Aorta (tissue), 5 donors: ENCODE results near the gene EID1. TPM values are rescaled to one million over a fixed set of nuclear protein-coding genes. Genes with fewer than 3 reads are reported as not detected.

Experiments used
- ATAC-seq: fragments of 200-7000 bp; cut with Tn5 transposase; one replicate; pipeline ENCODE4 v1.9.1; 2022; ENCODE audit warnings: moderate library complexity; ENCODE audit not compliant: low FRiP score
- DNase-seq, 2 donors: peaks; one replicate each; pipeline ENCODE4 v3.0.0-alpha.2; 2020
- H3K27ac ChIP-seq, 2 donors: one replicate each; pipeline ENCODE4 v1.5.1; 2013; ENCODE audit warnings: low read length in 2 of 2, mild to moderate bottlenecking in 2 of 2, moderate library complexity in 2 of 2, control low read depth in 1 of 2, inconsistent platforms in 1 of 2, low read depth in 1 of 2
- H3K27me3 ChIP-seq, 2 donors: one replicate each; pipeline ENCODE4 v1.6.1; 2013; ENCODE audit warnings: control low read depth in 1 of 2, low read length in 1 of 2, mild to moderate bottlenecking in 1 of 2, moderate library complexity in 1 of 2; ENCODE audit not compliant: insufficient read depth in 2 of 2, control insufficient read depth in 1 of 2
- H3K36me3 ChIP-seq, 2 donors: one replicate each; pipeline ENCODE4 v1.6.1; 2013; ENCODE audit warnings: control low read depth in 1 of 2, low read length in 1 of 2, mild to moderate bottlenecking in 1 of 2; ENCODE audit not compliant: insufficient read depth in 2 of 2, control insufficient read depth in 1 of 2
- H3K4me1 ChIP-seq, 2 donors: one replicate each; pipeline ENCODE4 v1.6.1; 2013; ENCODE audit warnings: low read length in 2 of 2, control low read depth in 1 of 2, mild to moderate bottlenecking in 1 of 2, moderate library complexity in 1 of 2; ENCODE audit not compliant: insufficient read depth in 2 of 2, control insufficient read depth in 1 of 2
- H3K4me3 ChIP-seq, 2 donors: one replicate each; pipeline ENCODE4 v1.5.1; 2013; ENCODE audit warnings: low read length in 2 of 2, control low read depth in 1 of 2, mild to moderate bottlenecking in 1 of 2
- H3K9me3 ChIP-seq: one replicate; pipeline ENCODE4 v1.6.1; 2013; ENCODE audit warnings: mild to moderate bottlenecking, low read length; ENCODE audit not compliant: control insufficient read depth
- WGBS, 2 donors: extraction: QIAGEN DNeasy Blood & Tissue Kit; methylation state at CpG; one replicate each; pipeline ENCODE4 v1.1.7; 2013; 5-methylcytosine and 5-hydroxymethylcytosine counted together
- intact Hi-C, 2 donors: fragments of 100-400 bp; cut with DNase I; formaldehyde crosslinking; loops; one replicate each; pipeline versions ENCODE4 v1.14.2 to v1.15.0; 2022
- long read RNA-seq, 2 donors: library from polyadenylated mRNA; unstranded; transcript quantifications; one replicate each; pipeline ENCODE4 v2.0.0, GENCODE V29; 2020 to 2021
- polyA plus RNA-seq, 2 donors: library from polyadenylated mRNA; stranded (reverse); fragments of 200-250 nt; gene quantifications; one replicate each; pipeline ENCODE4 v1.2.3, GENCODE V29; 2013
- total RNA-seq, 2 donors: library from RNA; stranded (reverse); fragmentation: NEBNext Ultra II Directional; extraction: Animal tissue kit (Norgen Biotek cat#: 25700); gene quantifications; one replicate each; pipeline ENCODE4 v1.2.1, GENCODE V29; 2021
- donor health status: healthy with polysubstance abuse.
- donor health status: Bipolar disorder and iron deficiency.
- donor health status: DM: no; HTN: no; CAD: no.
- donor health status: DM: no; HTN: no; CAD: no.
- donor health status: DM: yes; HTN: yes; CAD: no.

The EID1 gene
- 100 to 1,000 TPM; 152 to 169 TPM for total RNA-seq
- 100 to 1,000 TPM; 245 to 333 TPM for polyA plus RNA-seq
- long read RNA-seq, donor 1, transcript EID1-201 (1 exons, 2,298 nt): major isoform, 787 of 787 reads
- long read RNA-seq, donor 1, partial matches to known transcripts: 0 of 787 reads
- long read RNA-seq, donor 1, other reads (novel, unspliced or antisense): 0 of 787 reads
- long read RNA-seq, donor 2, transcript EID1-201 (1 exons, 2,298 nt): major isoform, 244 of 244 reads
- long read RNA-seq, donor 2, partial matches to known transcripts: 0 of 244 reads
- long read RNA-seq, donor 2, other reads (novel, unspliced or antisense): 0 of 244 reads

- intact Hi-C loops: loop anchor here (5.0 to 10.0 kb wide), 3 partner anchors 84 to 167 kb away; partner anchors contain the start of genes SHC4 (in 2 of the 2) and SECISBP2L (in 1 of the 2)
- no peaks in the 10 kb centered on the region for H3K27me3 ChIP-seq
- 0% methylated on average over 57 to 58 of the region's 58 CpGs for WGBS, 2 donors
- H3K4me3 ChIP-seq: peak within 1 kb of the TSS; percentile 50 to 69
- peak; percentile 100 for ATAC-seq
- no peaks in the 10 kb centered on the region for H3K9me3 ChIP-seq
- DNase-seq: peak; percentile 94 to 96
- H3K27ac ChIP-seq: peak within 1 kb of the TSS in 1 of 2 donors; percentile 79
- peaks cover 0 to 5% of the 10 kb centered on the region in 2 donors for H3K4me1 ChIP-seq
- no peaks in the 10 kb centered on the region for H3K36me3 ChIP-seq
These were observed at the start of gene EID1 for GRCh38 chr15:48877630-48878595. Gene EID1, plus strand, starts transcription at chr15:48878134. Its CDS starts 43 bp downstream, at chr15:48878177.

DNA sequence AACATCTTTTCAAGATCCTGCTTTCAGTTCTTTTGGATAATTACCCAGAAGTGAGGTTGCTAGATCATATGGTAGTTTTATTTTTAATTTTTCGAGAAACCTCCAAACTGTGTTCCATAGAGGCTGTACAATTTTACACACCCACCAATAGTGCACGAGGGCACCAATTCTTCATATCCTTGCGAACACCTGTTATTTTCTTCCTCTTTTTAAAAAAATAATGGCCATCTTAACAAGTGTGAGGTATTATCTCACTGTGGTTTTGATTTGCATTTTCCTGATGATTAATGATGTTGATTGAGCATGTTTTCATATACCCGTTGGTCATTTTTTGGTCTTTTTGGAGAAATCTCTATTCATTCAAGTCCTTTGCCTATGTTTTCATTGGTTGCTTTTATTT is 49.5 kb upstream of the EID1 start:
- H3K4me3 ChIP-seq: no peak overlapping the region
- no peaks in the 10 kb centered on the region for H3K27me3 ChIP-seq
- intact Hi-C loops: no loop called here
- H3K4me1 ChIP-seq: no peaks in the 10 kb centered on the region
- no peak for ATAC-seq
- 85 to 86% methylated on average over 4 of the region's 4 CpGs for WGBS, 2 donors
- peaks cover 4% of the 10 kb centered on the region for H3K9me3 ChIP-seq
- peaks cover 2 to 6% of the 10 kb centered on the region in 2 donors for H3K36me3 ChIP-seq
- no peak for DNase-seq
- H3K27ac ChIP-seq: no peak overlapping the region

- intact Hi-C loops: no loop called here
- H3K36me3 ChIP-seq: peaks cover 2 to 10% of the 10 kb centered on the region in 2 donors
- H3K9me3 ChIP-seq: peaks cover 4% of the 10 kb centered on the region
- DNase-seq: no peak
- no peak overlapping the region for H3K27ac ChIP-seq
- no peak for ATAC-seq
- no peak overlapping the region for H3K4me3 ChIP-seq
- H3K4me1 ChIP-seq: no peaks in the 10 kb centered on the region
- no peaks in the 10 kb centered on the region for H3K27me3 ChIP-seq
These were observed 49.0 kb upstream of the EID1 start for GRCh38 chr15:48828906-48829305.

DNA sequence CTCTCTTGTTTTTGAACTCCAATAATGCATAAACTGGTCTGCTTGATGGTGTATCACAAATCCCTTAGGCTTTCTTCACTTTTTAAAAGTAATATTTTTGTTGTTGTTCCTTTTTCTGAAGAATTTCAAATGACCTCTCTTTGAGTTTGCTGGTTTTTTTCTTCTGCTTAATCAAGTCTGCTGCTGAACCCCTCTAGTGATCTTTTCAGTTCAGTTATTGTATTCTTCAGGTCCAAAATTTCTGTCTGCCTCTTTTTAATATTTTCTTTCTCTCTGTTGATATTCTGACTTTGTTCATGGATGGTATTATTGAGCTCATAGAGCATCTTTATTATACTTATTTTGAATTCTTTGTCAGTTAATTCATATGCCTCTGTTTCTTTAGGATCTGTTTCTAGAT is 45.3 kb upstream of the EID1 start:
- no peak for DNase-seq
- no peak overlapping the region for H3K4me3 ChIP-seq
- H3K27me3 ChIP-seq: no peaks in the 10 kb centered on the region
- peaks cover 4% of the 10 kb centered on the region for H3K9me3 ChIP-seq
- H3K36me3 ChIP-seq: peaks cover 6 to 8% of the 10 kb centered on the region in 2 donors
- no peak overlapping the region for H3K27ac ChIP-seq
- intact Hi-C loops: no loop called here
- H3K4me1 ChIP-seq: no peaks in the 10 kb centered on the region
- no peak for ATAC-seq

DNA sequence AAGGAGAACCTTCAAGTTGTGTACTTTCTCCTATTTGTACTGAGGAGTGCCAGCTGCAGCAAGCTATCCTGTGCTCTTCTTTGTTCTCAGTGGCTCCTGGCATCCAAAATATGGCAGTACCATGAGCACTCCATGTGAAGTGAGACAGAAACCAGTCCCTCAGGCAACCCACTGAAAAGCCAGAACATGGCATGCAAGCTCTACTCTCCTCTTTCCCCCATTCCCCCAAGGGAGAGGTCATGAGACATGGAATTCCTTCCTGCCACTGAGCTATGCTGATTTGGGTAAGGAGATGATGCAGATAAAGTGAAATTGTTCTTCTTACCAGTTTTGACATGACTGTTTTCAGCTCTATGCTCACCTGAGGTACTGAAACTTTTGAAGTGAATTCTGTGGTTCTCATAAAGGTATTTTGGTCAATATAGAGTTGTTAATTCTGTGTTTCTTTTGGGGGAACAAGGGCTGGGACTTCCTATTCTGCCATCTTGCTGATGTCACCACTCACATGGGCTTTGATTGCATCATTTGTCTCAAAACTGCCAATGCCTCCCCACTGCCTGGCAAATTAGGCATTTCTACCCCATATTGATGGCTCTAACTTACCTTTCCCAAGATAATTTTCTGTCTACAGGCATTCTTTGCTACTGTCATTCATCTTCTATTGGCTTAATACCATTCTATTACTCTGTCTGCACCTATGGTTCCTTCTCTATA is 44.3 kb upstream of the EID1 start:
- Histone ChIP-seq H3K27ac (no peak overlapping the region), H3K4me3 (no peak overlapping the region), H3K36me3 (peaks cover 6 to 8% of the 10 kb centered on the region in 2 donors), H3K27me3 (no peaks in the 10 kb centered on the region), H3K9me3 (peaks cover 4% of the 10 kb centered on the region), H3K4me1 (no peaks in the 10 kb centered on the region)
- DNase-seq (no peak), ATAC-seq (no peak)
- intact Hi-C loops: no loop called here

DNA sequence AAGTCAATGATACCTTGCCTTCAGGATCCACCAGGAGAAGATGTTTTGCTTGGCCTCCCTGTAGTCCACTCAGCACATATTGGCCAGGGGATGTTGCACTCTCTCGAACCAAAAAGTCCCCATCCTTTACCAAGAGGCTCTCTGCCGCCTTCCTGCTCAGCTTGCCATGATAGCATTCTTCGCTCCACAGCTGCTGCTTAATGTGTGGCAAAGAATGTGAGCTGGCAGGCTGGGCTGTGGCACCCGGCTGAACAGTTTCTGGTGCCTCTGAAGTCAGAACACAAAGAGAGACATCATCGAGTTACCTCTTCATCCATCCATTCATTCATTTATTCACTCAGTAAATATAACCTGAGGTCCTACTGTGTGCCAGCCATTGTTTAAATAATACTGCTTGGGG is 43.2 kb upstream of the EID1 start:
- DNase-seq (no peak), ATAC-seq (no peak)
- H3K9me3 ChIP-seq: peaks cover 4% of the 10 kb centered on the region
- H3K27me3 ChIP-seq: no peaks in the 10 kb centered on the region
- intact Hi-C loops: no loop called here
- 81 to 87% methylated on average over 5 of the region's 5 CpGs for WGBS, 2 donors
- H3K4me3 ChIP-seq: no peak overlapping the region
- no peaks in the 10 kb centered on the region for H3K4me1 ChIP-seq
- H3K27ac ChIP-seq: no peak overlapping the region
- peaks cover 6 to 8% of the 10 kb centered on the region in 2 donors for H3K36me3 ChIP-seq

GRCh38 chr15:48842501-48842900 is 35.4 kb upstream of the EID1 start:
- WGBS, 2 donors: 81 to 96% methylated on average over 6 of the region's 6 CpGs
- intact Hi-C loops: no loop called here
- Histone ChIP-seq H3K4me1 (no peaks in the 10 kb centered on the region), H3K9me3 (no peaks in the 10 kb centered on the region), H3K4me3 (no peak overlapping the region), H3K27me3 (no peaks in the 10 kb centered on the region), H3K27ac (no peak overlapping the region), H3K36me3 (peaks cover 0 to 6% of the 10 kb centered on the region in 2 donors)
- ATAC-seq (no peak), DNase-seq (no peak)

GRCh38 chr15:48845123-48845522 is 32.8 kb upstream of the EID1 start:
- no peaks in the 10 kb centered on the region for H3K9me3 ChIP-seq
- no peak overlapping the region for H3K27ac ChIP-seq
- ATAC-seq (no peak), DNase-seq (no peak)
- no peak overlapping the region for H3K4me3 ChIP-seq
- no peaks in the 10 kb centered on the region for H3K4me1 ChIP-seq
- no peaks in the 10 kb centered on the region for H3K27me3 ChIP-seq
- intact Hi-C loops: no loop called here
- WGBS, 2 donors: 75 to 79% methylated on average over 1 of the region's 1 CpG
- H3K36me3 ChIP-seq: peaks cover 0 to 8% of the 10 kb centered on the region in 2 donors
